H1 (cell line): ENCODE data around the gene RARRES1. TPM values are rescaled to one million over a fixed set of nuclear protein-coding genes. Genes with fewer than 3 reads are reported as not detected.

Source experiments
- CTCF ChIA-PET: fragments of 300-600 bp; sonication (Branson Sonifier 250); formaldehyde crosslinking; loops from one replicate; lab custom pipeline; 2021; ENCODE audit not compliant: partially characterized antibody; lab: Charles Lee
- POLR2A ChIA-PET: fragments of 300-600 bp; sonication (Branson Sonifier 250); formaldehyde crosslinking; loops from one replicate; lab custom pipeline; 2021; ENCODE audit warnings: inconsistent platforms; ENCODE audit not compliant: partially characterized antibody; lab: Charles Lee
- DNase-seq, 2 experiments: peaks; one replicate each; pipeline versions ENCODE4 v3.0.0 to v3.0.0-alpha.2; 2010 to 2022; ENCODE audit warnings: low spot score in 2 of 2, low read depth in 1 of 2, mixed read lengths in 1 of 2
- FAIRE-seq: peaks from 2 replicates; lab custom pipeline; 2011; peaks lifted over from hg19 to GRCh38; lab: Jason Lieb, UNC
- H2AFZ ChIP-seq: 2 replicates; pipeline ENCODE4 v1.8.1; 2012; ENCODE audit warnings: low read length, inconsistent platforms
- H2AK5ac ChIP-seq: 2 replicates; pipeline ENCODE4 v1.6.1; 2013; ENCODE audit warnings: low read depth, low read length
- H2BK120ac ChIP-seq: replicated peaks from 2 replicates; pipeline ENCODE3; 2013; ENCODE audit warnings: low read depth, low read length, inconsistent platforms
- H2BK12ac ChIP-seq: 2 replicates; pipeline ENCODE4 v1.6.1; 2013; ENCODE audit warnings: low read depth, low read length
- H2BK15ac ChIP-seq: 2 replicates; pipeline ENCODE4 v1.6.1; 2013; ENCODE audit warnings: low read length
- H2BK20ac ChIP-seq: 2 replicates; pipeline ENCODE4 v1.6.1; 2013; ENCODE audit warnings: low read length
- H2BK5ac ChIP-seq: 2 replicates; pipeline ENCODE4 v1.6.1; 2013; ENCODE audit warnings: low read depth, low read length
- H3K14ac ChIP-seq: 2 replicates; pipeline ENCODE4 v1.6.1; 2013; ENCODE audit warnings: inconsistent platforms; ENCODE audit not compliant: insufficient read length
- H3K18ac ChIP-seq: 2 replicates; pipeline ENCODE4 v1.6.1; 2013; ENCODE audit warnings: low read length; ENCODE audit errors: extremely low read depth
- H3K23ac ChIP-seq: 2 replicates; pipeline ENCODE4 v1.6.1; 2013; ENCODE audit warnings: inconsistent platforms; ENCODE audit not compliant: insufficient read length
- H3K23me2 ChIP-seq: 2 replicates; pipeline ENCODE4 v1.6.1; 2013; ENCODE audit warnings: low read depth, low read length
- H3K27ac ChIP-seq: 2 replicates; pipeline ENCODE4 v1.6.1; 2011; ENCODE audit warnings: low read depth, low read length, inconsistent platforms
- H3K27me3 ChIP-seq, 4 experiments: replicated peaks in 1 of 4; 1 replicate in 1 of 4; 2 replicates in 3 of 4; pipeline versions ENCODE4 v1.6.1 to v1.8.1; 2011 to 2013; ENCODE audit warnings: low read length in 3 of 4, mild to moderate bottlenecking in 3 of 4, inconsistent platforms in 2 of 4, mixed read lengths in 2 of 4, moderate library complexity in 1 of 4; ENCODE audit not compliant: control insufficient read depth in 3 of 4, insufficient read depth in 3 of 4; ENCODE audit errors: extremely low read depth in 1 of 4
- H3K36me3 ChIP-seq, 4 experiments: 2 replicates each; pipeline versions ENCODE4 v1.6.1 to v1.8.1; 2011 to 2013; ENCODE audit warnings: mild to moderate bottlenecking in 4 of 4, low read length in 3 of 4, moderate library complexity in 2 of 4, control low read depth in 1 of 4, inconsistent platforms in 1 of 4; ENCODE audit not compliant: insufficient read depth in 4 of 4, control insufficient read depth in 2 of 4
- H3K4ac ChIP-seq: replicated peaks from 2 replicates; pipeline ENCODE3; 2013; ENCODE audit warnings: low read length, low read depth, mixed read lengths, inconsistent platforms; ENCODE audit not compliant: insufficient read length
- H3K4me1 ChIP-seq, 4 experiments: replicated peaks in 1 of 4; 1 replicate in 1 of 4; 2 replicates in 3 of 4; pipeline versions ENCODE4 v1.6.1 to v1.8.1; 2011 to 2013; ENCODE audit warnings: low read length in 3 of 4, inconsistent platforms in 2 of 4, mixed read lengths in 1 of 4; ENCODE audit not compliant: insufficient read depth in 4 of 4, control insufficient read depth in 3 of 4
- H3K4me2 ChIP-seq, 2 experiments: 2 replicates each; pipeline versions ENCODE4 v1.6.1 to v1.8.1; 2011 to 2013; ENCODE audit warnings: low read depth in 2 of 2, low read length in 2 of 2, control low read depth in 1 of 2, inconsistent platforms in 1 of 2, mild to moderate bottlenecking in 1 of 2; ENCODE audit not compliant: insufficient read depth in 1 of 2
- H3K4me3 ChIP-seq, 4 experiments: fragments of 200-600, 300-600 bp in 1 of 4; sonication (generic), shearing (Covaris generic), sonication (Bioruptor Twin) in 1 of 4; 2 replicates each; pipeline versions ENCODE4 v1.5.1 to v1.8.1; 2011 to 2016; ENCODE audit warnings: low read length in 4 of 4, low read depth in 3 of 4, control low read depth in 2 of 4, inconsistent platforms in 2 of 4, mild to moderate bottlenecking in 2 of 4, mixed read lengths in 1 of 4, moderate library complexity in 1 of 4; ENCODE audit not compliant: insufficient read depth in 2 of 4; ENCODE audit errors: extremely low read depth in 1 of 4
- H3K56ac ChIP-seq: replicated peaks from 2 replicates; pipeline ENCODE3; 2013; ENCODE audit warnings: low read depth, mild to moderate bottlenecking, mixed read lengths, low read length, inconsistent platforms; ENCODE audit not compliant: insufficient read length
- H3K79me1 ChIP-seq: 2 replicates; pipeline ENCODE4 v1.6.1; 2013; ENCODE audit warnings: low read depth, low read length, control low read depth
- H3K79me2 ChIP-seq, 2 experiments: 2 replicates each; pipeline versions ENCODE4 v1.6.1 to v1.8.1; 2012 to 2013; ENCODE audit warnings: low read length in 2 of 2, mild to moderate bottlenecking in 2 of 2, inconsistent platforms in 1 of 2; ENCODE audit not compliant: insufficient read depth in 2 of 2, control insufficient read depth in 1 of 2
- H3K9ac ChIP-seq, 4 experiments: replicated peaks in 1 of 4; 1 replicate in 1 of 4; 2 replicates in 3 of 4; pipeline versions ENCODE4 v1.6.1 to v1.8.1; 2011 to 2013; ENCODE audit warnings: low read depth in 3 of 4, low read length in 3 of 4, control low read depth in 2 of 4, mild to moderate bottlenecking in 2 of 4, moderate library complexity in 2 of 4, inconsistent platforms in 1 of 4; ENCODE audit errors: extremely low read depth in 1 of 4
- H3K9me3 ChIP-seq, 2 experiments: 2 replicates each; pipeline versions ENCODE4 v1.6.1 to v1.8.1; 2012 to 2013; ENCODE audit warnings: mild to moderate bottlenecking in 2 of 2, moderate library complexity in 2 of 2, control low read depth in 1 of 2, inconsistent platforms in 1 of 2, low read depth in 1 of 2, low read length in 1 of 2, mixed read lengths in 1 of 2; ENCODE audit not compliant: insufficient read depth in 2 of 2
- H4K20me1 ChIP-seq, 2 experiments: replicated peaks in 1 of 2; 2 replicates each; pipeline versions ENCODE3 to v1.8.1; 2011 to 2013; ENCODE audit warnings: inconsistent platforms in 2 of 2, low read length in 2 of 2, mild to moderate bottlenecking in 1 of 2; ENCODE audit not compliant: insufficient read depth in 2 of 2, control insufficient read depth in 1 of 2
- H4K5ac ChIP-seq: 2 replicates; pipeline ENCODE4 v1.6.1; 2013; ENCODE audit warnings: low read length, low read depth, mixed read lengths, inconsistent platforms; ENCODE audit not compliant: insufficient read length
- H4K8ac ChIP-seq: 2 replicates; pipeline ENCODE4 v1.8.0; 2013; ENCODE audit warnings: mild to moderate bottlenecking, moderate library complexity, low read length, inconsistent platforms; ENCODE audit not compliant: insufficient read depth; ENCODE audit errors: extremely low read depth
- H4K91ac ChIP-seq: replicated peaks from 2 replicates; pipeline ENCODE3; 2013; ENCODE audit warnings: low read length, mixed read lengths, inconsistent platforms; ENCODE audit not compliant: insufficient read length
- BACH1 ChIP-seq: IDR thresholded peaks from 2 replicates; pipeline ENCODE4 v1.6.1; 2012; ENCODE audit warnings: low read length, improper control_type of control experiment
- BCL11A ChIP-seq, 2 experiments: IDR thresholded peaks; one replicate each; pipeline ENCODE4 v1.6.1; 2011; ENCODE audit warnings: low read depth in 2 of 2, low read length in 2 of 2, mild to moderate bottlenecking in 2 of 2
- BRCA1 ChIP-seq: IDR thresholded peaks from 2 replicates; pipeline ENCODE4 v1.6.1; 2012; ENCODE audit warnings: low read depth, low read length, improper control_type of control experiment
- E2F6 ChIP-seq: IDR thresholded peaks from 2 replicates; pipeline ENCODE4 v1.6.1; 2012; ENCODE audit warnings: inconsistent platforms
- JUND ChIP-seq: IDR thresholded peaks from 2 replicates; pipeline ENCODE4 v1.6.1; 2011; ENCODE audit warnings: mild to moderate bottlenecking, improper control_type of control experiment, low read length
- KDM4A ChIP-seq: IDR thresholded peaks from one replicate; pipeline ENCODE4 v1.7.1; 2012; ENCODE audit warnings: low read depth, mild to moderate bottlenecking, moderate library complexity, low read length, inconsistent platforms; ENCODE audit not compliant: severe bottlenecking
- NANOG ChIP-seq: IDR thresholded peaks from 2 replicates; pipeline ENCODE4 v1.6.1; 2011; ENCODE audit warnings: low read length, low read depth, mild to moderate bottlenecking, inconsistent platforms; ENCODE audit not compliant: insufficient read depth, poor library complexity, severe bottlenecking
- NRF1 ChIP-seq: IDR thresholded peaks from 2 replicates; pipeline ENCODE4 v1.6.1; 2011; ENCODE audit warnings: mild to moderate bottlenecking, low read depth, low read length, improper control_type of control experiment
- RBBP5 ChIP-seq: IDR thresholded peaks from 2 replicates; pipeline ENCODE4 v1.7.1; 2012; ENCODE audit warnings: low read depth, mild to moderate bottlenecking, inconsistent platforms, low read length, moderate library complexity, borderline replicate concordance
- SP1 ChIP-seq: IDR thresholded peaks from 2 replicates; pipeline ENCODE4 v1.6.1; 2011; ENCODE audit warnings: low read depth, low read length
- SP4 ChIP-seq: IDR thresholded peaks from 2 replicates; pipeline ENCODE4 v1.6.1; 2012; ENCODE audit warnings: low read length, inconsistent platforms
- WGBS, 2 experiments: shearing (Covaris generic) in 1 of 2; methylation state at CpG; one replicate each; pipeline versions ENCODE4 v1.1.6 to v1.1.7; 2013 to 2015; ENCODE audit warnings: low lambda C conversion rate in 2 of 2, mixed read lengths in 2 of 2, inconsistent platforms in 1 of 2, low coverage in 1 of 2, missing lambda C conversion rate in 1 of 2; ENCODE audit not compliant: insufficient replicate concordance in 2 of 2, insufficient coverage in 1 of 2, insufficient read length in 1 of 2; ENCODE audit errors: extremely low coverage in 1 of 2, missing lambda C conversion rate in 1 of 2; 5-methylcytosine and 5-hydroxymethylcytosine counted together
- polyA plus RNA-seq, 7 experiments: library from polyadenylated mRNA; depleted of rRNA in 3 of 7; stranded (reverse) in 5 of 7; unstranded in 2 of 7; fragments of >200 nt in 5 of 7; fragments of 200-250 nt in 2 of 7; gene quantifications; 1 replicate in 5 of 7; 2 replicates in 1 of 7; 4 replicates in 1 of 7; pipeline versions ENCODE4 v1.2.1 to v1.2.3, GENCODE V29; 2011 to 2013; ENCODE audit warnings: missing spikeins in 2 of 7, mixed read lengths in 2 of 7
- total RNA-seq: library from RNA; stranded (reverse); fragmentation: NEBNext Ultra II Directional; extraction: Animal tissue kit (Norgen Biotek cat#: 25700); gene quantifications from 2 replicates; pipeline ENCODE4 v1.2.1, GENCODE V29; 2021

RARRES1 gene
- total and polyA plus RNA-seq, 2 of the 8 experiments (the other 6 are each of a cell fraction or from before 2014, with no cell fraction given): 0.26 to 0.71 TPM

GRCh38 chr3:158747417-158747816 lies 15.2 kb upstream of the RARRES1 start:
- no peak overlapping the region for H4K5ac ChIP-seq
- no peaks in the 10 kb centered on the region for H3K27me3 ChIP-seq
- no peak overlapping the region for H3K23ac ChIP-seq
- H2BK20ac ChIP-seq: no peak overlapping the region
- CTCF ChIA-PET: interaction anchor here (0.6 to 1.3 kb wide), 2 partner anchors 48 to 1393 kb away, joined by 3 read pairs; no protein-coding TSS in a partner anchor
- no peak overlapping the region for H3K56ac ChIP-seq
- H3K9me3 ChIP-seq: no peaks in the 10 kb centered on the region
- no peak overlapping the region for H4K91ac ChIP-seq
- no peak overlapping the region for H3K9ac ChIP-seq
- POLR2A ChIA-PET: no interaction called here
- H4K20me1 ChIP-seq: peaks cover 0 to 2% of the 10 kb centered on the region in 2 experiments
- H2BK120ac ChIP-seq: no peak overlapping the region
- H2AFZ ChIP-seq: no peak overlapping the region
- H3K27ac ChIP-seq: no peak overlapping the region
- no peaks in the 10 kb centered on the region for H3K79me2 ChIP-seq
- no peak overlapping the region for H3K4me2 ChIP-seq
- H2BK15ac ChIP-seq: no peak overlapping the region
- no peak overlapping the region for H3K4ac ChIP-seq
- no peak overlapping the region for H2BK12ac ChIP-seq
- no peak overlapping the region for H2AK5ac ChIP-seq
- H3K23me2 ChIP-seq: no peaks in the 10 kb centered on the region
- FAIRE-seq (no peak), DNase-seq (no peak)
- H2BK5ac ChIP-seq: no peak overlapping the region
- 95% methylated on average over 3 of the region's 3 CpGs; no CpG with 5 or more reads in 1 of the 2 experiments for WGBS, 2 experiments
- no peak overlapping the region for H3K18ac ChIP-seq
- no peak for TF ChIP-seq BCL11A (IDR thresholded peaks at IDR 0.05; ENCODE audit: low read depth in 2 of 2, low read length in 2 of 2)
- no peak for TF ChIP-seq SP1
- no peak for TF ChIP-seq E2F6
- no peak for TF ChIP-seq SP4
- TF ChIP-seq RBBP5: no peak
- TF ChIP-seq JUND: no peak
- TF ChIP-seq NRF1: no peak
- no peak for TF ChIP-seq KDM4A
- TF ChIP-seq BRCA1: no peak
- no peak for TF ChIP-seq NANOG
- no peak for TF ChIP-seq BACH1
- H4K8ac ChIP-seq: no peak overlapping the region
- peaks cover 0 to 2% (median 0%) of the 10 kb centered on the region in 4 experiments; a peak in 2 of 8 replicates for H3K36me3 ChIP-seq
- H3K79me1 ChIP-seq: no peaks in the 10 kb centered on the region
- no peak overlapping the region for H3K14ac ChIP-seq
- H3K4me1 ChIP-seq: no peaks in the 10 kb centered on the region
- no peak overlapping the region for H3K4me3 ChIP-seq
